ENCODE measurements around the gene MCU.
"Not testable (repeated sequence)": the region's sequence is repeated elsewhere in the genome, so short reads cannot be mapped to it uniquely, and the experiment has no call there.

Gene MCU

GRCh38 chr10:72903941-72904446, 212.1 kb downstream of the MCU start:
- not testable (repeated sequence) for DNase-seq (ENCODE audit: low read depth)

GRCh38 chr10:72904806-72905205, 212.9 kb downstream of the MCU start:
- no peak for DNase-seq (ENCODE audit: low read depth)

DNA sequence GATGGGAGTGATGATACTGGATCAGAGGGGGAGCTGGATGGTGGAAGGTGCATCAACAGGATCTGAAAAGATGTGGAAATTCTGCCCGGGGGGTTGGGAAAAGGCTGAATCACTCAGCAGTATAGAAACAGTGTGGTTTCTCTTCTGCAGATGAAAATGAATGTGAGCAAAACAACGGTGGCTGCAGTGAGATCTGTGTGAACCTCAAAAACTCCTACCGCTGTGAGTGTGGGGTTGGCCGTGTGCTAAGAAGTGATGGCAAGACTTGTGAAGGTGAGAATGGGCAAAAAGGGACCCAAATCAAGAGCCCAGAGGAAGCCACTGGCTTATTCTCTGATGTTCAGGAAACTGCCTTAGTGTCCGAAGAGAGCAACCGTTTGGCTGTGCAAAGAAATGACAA, 214.5 kb downstream of the MCU start:
- DNase-seq (ENCODE audit: low read depth), result no peak

- no peak for DNase-seq (ENCODE audit: low read depth)
These were observed 218.8 kb downstream of the MCU start for GRCh38 chr10:72910705-72911104.

DNA sequence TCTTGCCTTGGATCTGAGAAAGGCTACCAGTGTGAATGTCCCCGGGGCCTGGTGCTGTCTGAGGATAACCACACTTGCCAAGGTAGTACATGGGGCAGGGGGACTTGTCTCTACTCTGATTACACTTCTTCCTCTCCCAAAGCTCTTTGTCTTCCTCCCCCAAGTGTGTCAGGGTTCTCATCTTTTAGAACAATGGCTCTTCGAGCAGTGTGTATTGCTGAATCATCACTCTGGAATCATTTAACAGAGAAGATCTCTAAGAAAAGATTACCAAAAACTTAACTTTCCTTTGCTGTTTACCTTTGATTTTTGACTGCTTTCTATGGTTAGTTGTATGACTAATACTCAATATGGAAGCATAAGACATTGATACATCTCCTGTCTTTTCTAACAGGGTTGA, 219.8 kb downstream of the MCU start:
- DNase-seq (ENCODE audit: low read depth), result no peak

DNA sequence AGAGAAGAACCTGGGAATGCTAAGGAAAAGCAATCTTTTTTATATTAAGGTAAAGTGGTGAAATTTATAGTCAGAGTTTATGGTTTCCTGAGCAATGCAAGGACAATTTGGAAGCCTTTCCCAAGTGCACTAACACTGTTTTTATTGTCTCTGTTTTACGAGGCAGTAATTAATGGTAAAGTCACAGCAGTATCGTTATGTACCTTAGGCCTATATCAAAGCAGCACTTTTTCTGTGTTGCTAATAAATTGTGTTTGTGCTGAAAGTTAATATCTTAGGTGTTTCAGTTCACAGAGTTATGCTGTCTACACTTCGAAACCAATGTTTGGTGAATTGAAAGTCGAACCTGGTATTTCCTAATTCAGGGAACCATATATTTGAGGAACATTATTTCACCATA, 220.8 kb downstream of the MCU start:
- no peak for DNase-seq (ENCODE audit: low read depth)

DNA sequence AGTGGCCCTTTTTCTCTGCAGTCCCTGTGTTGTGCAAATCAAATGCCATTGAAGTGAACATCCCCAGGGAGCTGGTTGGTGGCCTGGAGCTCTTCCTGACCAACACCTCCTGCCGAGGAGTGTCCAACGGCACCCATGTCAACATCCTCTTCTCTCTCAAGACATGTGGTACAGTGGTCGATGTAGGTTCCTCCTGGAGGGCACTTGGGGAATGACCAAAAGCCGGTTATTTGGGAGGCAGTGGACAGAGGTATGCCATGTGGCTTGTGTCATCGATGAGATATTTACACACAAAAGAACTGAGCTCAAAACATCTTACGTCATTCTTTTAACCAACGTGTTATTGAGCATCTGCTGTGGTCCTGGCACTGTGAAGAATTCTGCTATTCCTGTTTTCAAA, 221.3 kb downstream of the MCU start:
- DNase-seq (ENCODE audit: low read depth), result no peak

GRCh38 chr10:72917201-72917600, 225.3 kb downstream of the MCU start:
- DNase-seq (ENCODE audit: low read depth), result not testable (repeated sequence)

- not testable (repeated sequence) for DNase-seq (ENCODE audit: low read depth)
These were observed 225.9 kb downstream of the MCU start for GRCh38 chr10:72917803-72918332.

DNA sequence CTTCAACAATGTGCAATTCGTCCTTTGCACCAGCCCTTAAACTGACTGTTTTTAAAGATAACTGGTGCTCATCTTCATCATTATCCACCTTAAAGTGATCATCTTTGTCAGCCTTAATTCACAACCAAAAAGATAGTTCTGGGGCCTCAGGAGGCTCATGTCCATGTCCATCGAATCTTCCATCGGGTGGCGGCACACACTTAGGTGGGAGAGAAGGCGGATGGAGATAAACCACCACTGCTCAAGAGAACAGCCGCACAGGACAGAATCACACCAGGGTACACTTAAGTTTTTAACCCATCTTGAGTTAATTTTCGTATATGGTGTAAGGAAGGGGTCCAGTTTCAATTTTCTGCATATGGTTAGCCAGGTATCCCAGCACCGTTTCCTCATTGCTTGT, 226.4 kb downstream of the MCU start:
- no peak for DNase-seq (ENCODE audit: low read depth)

DNA sequence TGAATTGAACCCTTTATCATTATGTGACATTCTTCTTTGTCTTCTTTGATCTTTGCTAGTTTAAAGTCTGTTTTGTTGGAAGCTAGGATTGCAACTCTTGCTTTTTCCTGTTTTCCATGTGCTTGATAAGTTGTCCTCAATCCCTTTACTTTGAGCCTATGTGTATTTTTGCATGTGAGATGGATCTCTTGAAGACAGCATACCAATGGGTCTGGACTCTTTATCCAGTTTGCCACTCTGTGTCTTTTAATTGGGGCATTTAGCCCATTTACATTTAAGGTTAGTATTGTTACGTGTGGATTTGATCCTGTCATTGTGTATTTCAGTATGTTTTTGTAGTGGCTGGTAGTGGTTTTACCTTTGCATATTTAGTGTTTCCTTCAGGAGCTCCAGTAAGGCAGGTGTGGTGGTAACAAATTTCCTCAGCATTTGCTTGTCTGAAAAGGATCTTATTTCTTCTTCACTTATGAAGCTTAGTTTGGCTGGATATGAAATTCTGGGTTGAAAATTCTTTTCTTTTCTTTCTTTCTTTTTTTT, 229.3 kb downstream of the MCU start:
- not testable (repeated sequence) for DNase-seq (ENCODE audit: low read depth)

DNA sequence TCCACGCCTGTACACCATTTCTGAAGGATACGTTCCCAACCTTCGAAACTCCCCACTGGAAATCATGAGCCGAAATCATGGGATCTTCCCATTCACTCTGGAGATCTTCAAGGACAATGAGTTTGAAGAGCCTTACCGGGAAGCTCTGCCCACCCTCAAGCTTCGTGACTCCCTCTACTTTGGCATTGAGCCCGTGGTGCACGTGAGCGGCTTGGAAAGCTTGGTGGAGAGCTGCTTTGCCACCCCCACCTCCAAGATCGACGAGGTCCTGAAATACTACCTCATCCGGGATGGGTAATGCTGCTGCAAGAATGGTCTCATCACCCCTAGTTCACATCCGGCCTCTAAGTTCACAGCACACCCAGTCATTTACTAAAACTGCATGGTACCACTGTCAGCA, 232.4 kb downstream of the MCU start:
- no peak for DNase-seq (ENCODE audit: low read depth)

GRCh38 chr10:72925951-72926465, 234.1 kb downstream of the MCU start:
- DNase-seq (ENCODE audit: low read depth), result no peak

GRCh38 chr10:72927485-72927884, 235.5 kb downstream of the MCU start:
- no peak for DNase-seq (ENCODE audit: low read depth)

DNA sequence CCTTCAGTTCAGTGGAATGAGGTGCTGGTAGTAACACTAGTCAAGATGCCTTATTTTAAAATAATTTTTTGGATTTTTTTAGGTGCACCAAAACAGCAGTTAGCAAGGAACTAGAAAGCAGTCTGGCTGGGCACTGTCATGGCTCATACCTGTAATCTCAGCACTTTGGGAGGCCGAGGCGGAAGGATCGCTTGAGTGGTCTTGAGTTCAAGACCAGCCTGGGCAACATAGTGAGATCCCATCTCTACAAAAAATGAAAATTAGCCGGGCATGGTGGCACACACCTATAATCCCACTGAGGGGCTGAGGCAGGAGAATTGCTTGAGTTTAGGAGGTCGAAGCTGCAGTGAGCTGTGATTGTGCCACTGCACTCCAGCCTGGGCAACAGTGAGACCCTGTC, 236.9 kb downstream of the MCU start:
- no peak for DNase-seq (ENCODE audit: low read depth)

- no peak for DNase-seq (ENCODE audit: low read depth)
These were observed 238.3 kb downstream of the MCU start for GRCh38 chr10:72930276-72930675.

DNA sequence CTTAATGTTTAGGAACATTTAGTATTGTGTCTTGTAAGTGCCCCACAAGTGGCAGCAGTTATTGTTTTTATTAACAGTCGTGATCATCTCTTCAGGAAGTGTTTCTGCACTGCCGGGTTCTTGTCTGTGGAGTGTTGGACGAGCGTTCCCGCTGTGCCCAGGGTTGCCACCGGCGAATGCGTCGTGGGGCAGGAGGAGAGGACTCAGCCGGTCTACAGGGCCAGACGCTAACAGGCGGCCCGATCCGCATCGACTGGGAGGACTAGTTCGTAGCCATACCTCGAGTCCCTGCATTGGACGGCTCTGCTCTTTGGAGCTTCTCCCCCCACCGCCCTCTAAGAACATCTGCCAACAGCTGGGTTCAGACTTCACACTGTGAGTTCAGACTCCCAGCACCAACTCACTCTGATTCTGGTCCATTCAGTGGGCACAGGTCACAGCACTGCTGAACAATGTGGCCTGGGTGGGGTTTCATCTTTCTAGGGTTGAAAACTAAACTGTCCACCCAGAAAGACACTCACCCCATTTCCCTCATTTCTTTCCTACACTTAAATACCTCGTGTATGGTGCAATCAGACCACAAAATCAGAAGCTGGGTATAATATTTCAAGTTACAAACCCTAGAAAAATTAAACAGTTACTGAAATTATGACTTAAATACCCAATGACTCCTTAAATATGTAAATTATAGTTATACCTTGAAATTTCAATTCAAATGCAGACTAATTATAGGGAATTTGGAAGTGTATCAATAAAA, 240.5 kb downstream of the MCU start:
- DNase-seq (ENCODE audit: low read depth), result peak; percentile 5

- peak; percentile 18 for DNase-seq (ENCODE audit: low read depth)
These were observed 243.4 kb downstream of the MCU start for GRCh38 chr10:72935361-72935760.
